ENCODE measurements around the gene SEL1L2. TPM values are rescaled to one million over a fixed set of nuclear protein-coding genes. Genes with fewer than 3 reads are reported as not detected.

Gene SEL1L2
- total RNA-seq, 1 experiment from 2014 or later, result not detected

GRCh38 chr20:13838664-13839063 is 151.8 kb downstream of the SEL1L2 start:
- TF ChIP-seq EZH2 (IDR thresholded peaks at IDR 0.05; ENCODE audit: borderline replicate concordance, low read depth, low read length, poor library complexity, severe bottlenecking), result no peak
- TF ChIP-seq CTCF (conservative IDR thresholded peaks at IDR 0.05; ENCODE audit: low read depth, low read length), result no peak
- Histone ChIP-seq H3K27ac (ENCODE audit: low read depth, low read length, poor library complexity, severe bottlenecking) (no peak overlapping the region), H3K27me3 (replicated peaks; ENCODE audit: insufficient read depth, low read depth, low read length, poor library complexity) (peaks cover 12% of the 10 kb centered on the region), H3K4me1 (ENCODE audit: insufficient read depth, low read length, poor library complexity, severe bottlenecking) (no peaks in the 10 kb centered on the region), H3K36me3 (ENCODE audit: insufficient read depth, low read length, poor library complexity, severe bottlenecking) (no peaks in the 10 kb centered on the region), H3K4me3 (ENCODE audit: low read depth, low read length, poor library complexity, severe bottlenecking) (no peak overlapping the region), H3K9me3 (ENCODE audit: low read depth, low read length, poor library complexity, severe bottlenecking) (no peaks in the 10 kb centered on the region)
- POLR2A ChIA-PET (ENCODE audit: low non-redundant PET), result no interaction called here
- no peak for DNase-seq (ENCODE audit: low spot score)
- no TSS peak for BruUV-seq (replicated peaks)
- intact Hi-C loops (cut with micrococcal nuclease; ENCODE audit: unreplicated experiment), result no loop called here
- CTCF ChIA-PET, result no interaction called here

- TF ChIP-seq CTCF (conservative IDR thresholded peaks at IDR 0.05; ENCODE audit: low read depth, low read length), result no peak
- no peak for TF ChIP-seq EZH2 (IDR thresholded peaks at IDR 0.05; ENCODE audit: borderline replicate concordance, low read depth, low read length, poor library complexity, severe bottlenecking)
- CTCF ChIA-PET, result no interaction called here
- Histone ChIP-seq H3K36me3 (ENCODE audit: insufficient read depth, low read length, poor library complexity, severe bottlenecking) (no peaks in the 10 kb centered on the region), H3K4me1 (ENCODE audit: insufficient read depth, low read length, poor library complexity, severe bottlenecking) (no peaks in the 10 kb centered on the region), H3K9me3 (ENCODE audit: low read depth, low read length, poor library complexity, severe bottlenecking) (no peaks in the 10 kb centered on the region), H3K27me3 (replicated peaks; ENCODE audit: insufficient read depth, low read depth, low read length, poor library complexity) (no peaks in the 10 kb centered on the region), H3K4me3 (ENCODE audit: low read depth, low read length, poor library complexity, severe bottlenecking) (no peak overlapping the region), H3K27ac (ENCODE audit: low read depth, low read length, poor library complexity, severe bottlenecking) (no peak overlapping the region)
- POLR2A ChIA-PET (ENCODE audit: low non-redundant PET), result no interaction called here
- DNase-seq (ENCODE audit: low spot score), result no peak
- intact Hi-C loops (cut with micrococcal nuclease; ENCODE audit: unreplicated experiment), result no loop called here
- no TSS peak for BruUV-seq (replicated peaks)
Measured at GRCh38 chr20:13831476-13831875, 158.9 kb downstream of the SEL1L2 start.

GRCh38 chr20:13825465-13825864 is 164.9 kb downstream of the SEL1L2 start:
- intact Hi-C loops (cut with micrococcal nuclease; ENCODE audit: unreplicated experiment), result loop anchor here (10.0 kb wide), 1 partner anchor 129 kb away; no protein-coding TSS in a partner anchor
- no TSS peak for BruUV-seq (replicated peaks)

More at GRCh38 chr20:13825465-13825864, 164.9 kb downstream of the SEL1L2 start:
- CTCF ChIA-PET, result no interaction called here
- POLR2A ChIA-PET (ENCODE audit: low non-redundant PET), result no interaction called here
- no peak overlapping the region for H3K27ac ChIP-seq (ENCODE audit: low read depth, low read length, poor library complexity, severe bottlenecking)
- no peak for DNase-seq (ENCODE audit: low spot score)
- H3K36me3 ChIP-seq (ENCODE audit: insufficient read depth, low read length, poor library complexity, severe bottlenecking), result peaks cover 8% of the 10 kb centered on the region
- H3K9me3 ChIP-seq (ENCODE audit: low read depth, low read length, poor library complexity, severe bottlenecking), result no peaks in the 10 kb centered on the region
- TF ChIP-seq CTCF (conservative IDR thresholded peaks at IDR 0.05; ENCODE audit: low read depth, low read length) (no peak), EZH2 (IDR thresholded peaks at IDR 0.05; ENCODE audit: borderline replicate concordance, low read depth, low read length, poor library complexity, severe bottlenecking) (no peak)
- H3K27me3 ChIP-seq (replicated peaks; ENCODE audit: insufficient read depth, low read depth, low read length, poor library complexity), result no peaks in the 10 kb centered on the region
- H3K4me1 ChIP-seq (ENCODE audit: insufficient read depth, low read length, poor library complexity, severe bottlenecking), result no peaks in the 10 kb centered on the region
- no peak overlapping the region for H3K4me3 ChIP-seq (ENCODE audit: low read depth, low read length, poor library complexity, severe bottlenecking)

Measured in A673 (cell line).